COLO829 (cell line): ENCODE results near the gene OR6C74.

Source experiments
- DNase-seq: peaks from one replicate; pipeline ENCODE4 v3.0.0; 2012; ENCODE audit warnings: low spot score

OR6C74 gene

GRCh38 chr12:55244309-55244708 is at the start of gene OR6C74:
Gene OR6C74 (plus strand): TSS chr12:55244609. CDS start chr12:55247288, 2,679 bp downstream.
- no peak for DNase-seq

- DNase-seq = no peak
These were observed 23.7 kb upstream of the OR6C74 start, which contains the start of gene OR10A7 for GRCh38 chr12:55220725-55221124. Gene OR10A7 (plus strand): TSS chr12:55221025. CDS start chr12:55221025, 0 bp downstream.

DNA sequence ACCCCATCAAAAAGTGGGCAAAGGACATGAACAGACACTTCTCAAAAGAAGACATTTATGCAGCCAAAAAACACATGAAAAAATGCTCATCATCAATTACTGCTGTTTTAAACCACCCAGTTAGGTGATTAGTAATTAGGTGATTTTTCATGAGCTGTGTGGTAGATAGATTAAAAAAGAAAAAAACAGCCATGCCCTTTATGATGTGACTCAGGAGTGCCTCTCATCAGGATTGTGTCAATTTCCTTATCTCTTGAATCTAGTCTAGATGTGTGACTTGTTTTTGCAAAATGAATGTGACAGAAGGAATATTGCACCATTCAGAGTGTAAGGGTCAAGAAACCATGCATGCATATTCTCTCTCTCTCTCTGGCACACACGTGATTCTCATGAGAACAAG is 17.9 kb upstream of the OR6C74 start:
- no peak for DNase-seq

DNA sequence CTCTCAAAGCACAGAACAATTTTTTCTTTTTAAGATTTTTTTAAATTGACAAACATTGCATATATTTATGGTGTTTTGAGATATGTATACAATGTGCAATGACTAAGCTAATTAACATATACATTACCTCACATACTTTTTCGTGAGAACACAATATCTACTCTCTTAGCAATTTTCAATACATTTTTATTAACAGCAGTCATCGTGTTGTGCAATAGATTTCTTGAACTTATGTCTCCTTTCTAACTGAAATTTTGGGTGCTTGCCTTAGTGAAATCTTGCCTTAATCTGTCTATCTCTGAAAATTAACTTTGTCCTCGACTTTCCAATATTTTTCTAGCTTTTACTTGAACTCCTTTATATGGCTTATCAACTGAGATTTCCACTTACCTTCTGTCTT is 16.8 kb upstream of the OR6C74 start:
- no peak for DNase-seq

GRCh38 chr12:55246159-55246558 is 1.8 kb downstream of the OR6C74 start:
- DNase-seq = no peak

DNA sequence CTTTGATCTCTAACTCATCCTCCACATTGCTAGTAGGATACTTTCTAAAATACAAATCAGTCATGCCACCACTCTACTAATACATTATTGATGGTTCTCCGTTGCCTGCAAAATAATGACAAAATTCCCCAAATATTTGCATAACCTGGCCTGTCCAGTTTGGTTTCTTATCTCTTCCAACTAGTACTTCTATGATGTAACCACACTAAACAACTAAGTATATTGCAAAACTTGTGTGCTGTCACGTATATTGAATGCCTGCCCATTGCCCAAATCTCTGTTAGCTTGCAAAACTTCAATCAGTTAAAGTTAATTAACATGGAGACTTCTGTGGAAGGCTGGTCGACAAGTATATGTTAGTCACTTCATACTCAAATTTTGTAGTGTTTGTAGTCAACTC is 6.5 kb downstream of the OR6C74 start:
- no peak for DNase-seq

DNA sequence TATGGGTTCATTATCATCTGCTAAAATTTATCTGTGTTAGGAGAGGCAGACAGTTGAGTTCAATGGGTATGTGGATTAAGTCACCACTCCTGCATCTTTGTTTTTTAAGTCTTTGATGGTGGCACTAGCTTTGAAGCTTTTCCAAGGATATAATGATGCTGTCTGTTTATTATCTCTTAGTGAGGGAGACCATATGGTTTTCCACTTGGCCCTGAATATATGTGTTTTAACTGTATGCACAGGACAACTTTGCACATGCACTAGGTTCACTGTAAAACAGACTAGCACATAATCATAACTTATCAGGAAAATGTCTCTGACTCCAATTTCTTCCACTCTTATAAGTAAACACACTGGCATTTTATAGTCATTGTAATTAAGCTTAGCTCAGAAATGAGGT is 8.9 kb downstream of the OR6C74 start:
- no peak for DNase-seq

DNA sequence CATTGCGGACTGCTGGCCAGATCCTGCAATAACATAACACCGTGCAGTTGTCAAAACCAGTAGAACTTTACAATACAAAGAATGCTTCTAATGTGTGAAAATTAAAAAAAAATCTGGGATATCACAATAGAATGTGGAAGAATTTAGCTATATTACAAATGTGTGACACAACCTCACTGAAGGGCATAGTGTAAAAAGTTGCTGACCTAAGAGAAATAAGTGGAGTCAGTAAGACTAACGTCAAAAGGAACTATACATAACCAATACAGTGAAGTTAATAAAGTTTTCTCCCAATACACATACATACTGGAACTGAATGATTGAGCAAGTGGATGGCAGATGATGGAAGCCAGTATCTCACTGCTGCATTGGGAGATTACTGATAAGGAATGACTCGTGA is 12.4 kb downstream of the OR6C74 start:
- DNase-seq = no peak

- DNase-seq = no peak
These were observed 13.9 kb downstream of the OR6C74 start for GRCh38 chr12:55258303-55258702.

- peak; percentile 63 for DNase-seq
These were observed 36.6 kb downstream of the OR6C74 start for GRCh38 chr12:55280991-55281390.

GRCh38 chr12:55289999-55290398 is 45.6 kb downstream of the OR6C74 start:
- no peak for DNase-seq
